ENCODE measurements around the gene L3MBTL4. TPM values are rescaled to one million over a fixed set of nuclear protein-coding genes. Genes with fewer than 3 reads are reported as not detected.

Gene L3MBTL4
- total RNA-seq, 1 experiment from 2014 or later = 2.0 TPM

DNA sequence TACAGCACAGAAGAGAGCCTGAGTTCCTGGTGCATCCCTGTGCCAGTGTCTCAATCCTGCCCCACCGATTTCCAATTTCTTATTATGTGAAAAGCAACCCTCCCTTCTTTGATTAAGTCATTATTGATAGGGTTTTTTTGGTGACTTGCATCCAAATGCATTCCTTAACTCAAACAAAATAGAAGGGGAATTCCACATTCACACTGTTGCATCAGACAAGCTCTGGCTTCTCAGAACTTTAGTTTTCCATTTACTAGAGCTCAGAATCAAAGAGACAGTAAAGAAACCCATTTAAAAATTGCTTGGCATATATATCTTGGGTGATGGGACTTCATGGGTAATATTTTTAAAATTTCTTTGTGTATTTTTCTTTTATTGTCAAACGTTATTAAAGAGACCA lies 505.6 kb downstream of the L3MBTL4 start:
- DNase-seq (ENCODE audit: low read depth, low spot score) = no peak
- in situ Hi-C loops (cut with HindIII; ENCODE audit: low pct_unique_long_range_greater_than_20kb, low sequenced_read_pairs) = no loop called here

Small RNA genes lying within 50 kb of the gene (small RNA-seq; reads per million reads assigned to genes)
- gene RNU5F-3P (0 to 0.02 reads per million in 2 experiments), gene RNU6-349P (0 reads per million in 2 experiments)

All from SK-MEL-5 (cell line).